Measurements from ENCODE around the gene IL17REL. TPM values are rescaled to one million over a fixed set of nuclear protein-coding genes. Genes with fewer than 3 reads are reported as not detected.

IL17REL gene
- total RNA-seq, 3 donors from 2014 or later, result not detected

GRCh38 chr22:50044485-50045118 lies 32.0 kb upstream of the IL17REL start:
- no peaks in the 10 kb centered on the region for H3K4me1 ChIP-seq
- peaks cover 0 to 32% of the 10 kb centered on the region in 2 donors for H3K27me3 ChIP-seq
- no peak for DNase-seq (ENCODE audit: low spot score in 2 of 2)
- intact Hi-C loops (cut with DNase I; ENCODE audit: low total_unique reads), result no loop called here
- H3K36me3 ChIP-seq, result no peaks in the 10 kb centered on the region
- no peak overlapping the region for H3K4me3 ChIP-seq
- no peak overlapping the region for H3K27ac ChIP-seq
- H3K9me3 ChIP-seq, result peaks cover 0 to under 1% of the 10 kb centered on the region in 2 donors
- no peak for TF ChIP-seq CTCF (IDR thresholded peaks at IDR 0.05)
- no peak for TF ChIP-seq POLR2A (IDR thresholded peaks at IDR 0.05)
- TF ChIP-seq POLR2AphosphoS5 (IDR thresholded peaks at IDR 0.05), result no peak

GRCh38 chr22:50041361-50042065 lies 28.9 kb upstream of the IL17REL start:
- H3K27me3 ChIP-seq, result peaks cover 0 to 21% of the 10 kb centered on the region in 2 donors
- no peak overlapping the region for H3K27ac ChIP-seq
- intact Hi-C loops (cut with DNase I; ENCODE audit: low total_unique reads), result no loop called here
- TF ChIP-seq POLR2AphosphoS5 (IDR thresholded peaks at IDR 0.05), result no peak
- no peak for TF ChIP-seq POLR2A (IDR thresholded peaks at IDR 0.05)
- TF ChIP-seq CTCF (IDR thresholded peaks at IDR 0.05), result no peak
- no peaks in the 10 kb centered on the region for H3K36me3 ChIP-seq
- no peaks in the 10 kb centered on the region for H3K4me1 ChIP-seq
- H3K9me3 ChIP-seq, result peaks cover 6 to 15% of the 10 kb centered on the region in 2 donors
- H3K4me3 ChIP-seq, result no peak overlapping the region
- DNase-seq (ENCODE audit: low spot score in 2 of 2), result no peak

GRCh38 chr22:50040717-50041116 lies 28.2 kb upstream of the IL17REL start:
- no peak overlapping the region for H3K27ac ChIP-seq

GRCh38 chr22:50039669-50040443 lies 27.3 kb upstream of the IL17REL start:
- H3K27me3 ChIP-seq, result peaks cover 0 to 7% of the 10 kb centered on the region in 2 donors
- intact Hi-C loops (cut with DNase I; ENCODE audit: low total_unique reads), result no loop called here
- H3K4me1 ChIP-seq, result no peaks in the 10 kb centered on the region
- no peak overlapping the region for H3K27ac ChIP-seq
- no peaks in the 10 kb centered on the region for H3K36me3 ChIP-seq
- no peak overlapping the region for H3K4me3 ChIP-seq
- TF ChIP-seq CTCF (IDR thresholded peaks at IDR 0.05), result no peak
- no peak for TF ChIP-seq POLR2A (IDR thresholded peaks at IDR 0.05)
- no peak for TF ChIP-seq POLR2AphosphoS5 (IDR thresholded peaks at IDR 0.05)
- peaks cover 6 to 15% of the 10 kb centered on the region in 2 donors for H3K9me3 ChIP-seq
- no peak for DNase-seq (ENCODE audit: low spot score in 2 of 2)

More at GRCh38 chr22:50040717-50041116, 28.2 kb upstream of the IL17REL start:
- no peak overlapping the region for H3K4me3 ChIP-seq
- H3K27me3 ChIP-seq, result peaks cover 0 to 13% of the 10 kb centered on the region in 2 donors
- H3K9me3 ChIP-seq, result peaks cover 6 to 15% of the 10 kb centered on the region in 2 donors
- no peak for DNase-seq (ENCODE audit: low spot score in 2 of 2)
- H3K36me3 ChIP-seq, result no peaks in the 10 kb centered on the region
- H3K4me1 ChIP-seq, result no peaks in the 10 kb centered on the region
- TF ChIP-seq POLR2AphosphoS5 (IDR thresholded peaks at IDR 0.05), result no peak
- no peak for TF ChIP-seq POLR2A (IDR thresholded peaks at IDR 0.05)
- TF ChIP-seq CTCF (IDR thresholded peaks at IDR 0.05), result no peak
- intact Hi-C loops (cut with DNase I; ENCODE audit: low total_unique reads), result no loop called here
